WTC11 (cell line): ENCODE results near the gene KIF12. TPM values are rescaled to one million over a fixed set of nuclear protein-coding genes. Genes with fewer than 3 reads are reported as not detected.

ENCODE experiments used
- ATAC-seq: fragments of 200-7000 bp; cut with Tn5 transposase; 2 replicates; pipeline ENCODE4 v1.10.0; 2021; ENCODE audit warnings: mild to moderate bottlenecking, moderate library complexity
- CTCF ChIA-PET: fragments of 300-600 bp; sonication (Branson Sonifier 250); formaldehyde crosslinking; loops from one replicate; lab custom pipeline; 2021; ENCODE audit warnings: antibody characterized with exemption; lab: Charles Lee
- POLR2A ChIA-PET: fragments of 350-600 bp; sonication (Branson Sonifier 250); formaldehyde crosslinking; loops from one replicate; lab custom pipeline; 2021; ENCODE audit warnings: antibody characterized with exemption; lab: Charles Lee
- DNase-seq: peaks from one replicate; pipeline ENCODE4 v3.0.0; 2021; ENCODE audit warnings: low spot score
- H3K27ac Mint-ChIP-seq: 2 replicates; pipeline ENCODE4 v1.8.0; 2021; ENCODE audit warnings: mixed read lengths
- H3K27me3 Mint-ChIP-seq: 2 replicates; pipeline ENCODE4 v1.8.0; 2021; ENCODE audit warnings: low read depth, mild to moderate bottlenecking, moderate library complexity, mixed read lengths
- H3K36me3 Mint-ChIP-seq: 2 replicates; pipeline ENCODE4 v1.8.0; 2021; ENCODE audit warnings: mixed read lengths
- H3K4me1 Mint-ChIP-seq: 2 replicates; pipeline ENCODE4 v1.8.0; 2022; ENCODE audit warnings: mixed read lengths
- H3K4me3 Mint-ChIP-seq: 2 replicates; pipeline ENCODE4 v1.8.0; 2021; ENCODE audit warnings: mild to moderate bottlenecking, moderate library complexity, mixed read lengths
- H3K9me3 Mint-ChIP-seq: 2 replicates; pipeline ENCODE4 v1.8.0; 2021; ENCODE audit warnings: mixed read lengths
- ATF6 ChIP-seq: sonication (generic); formaldehyde crosslinking; IDR thresholded peaks from 2 replicates; pipeline ENCODE4 v1.8.1; 2023; ENCODE audit warnings: mild to moderate bottlenecking, missing genetic modification reagents
- CREB1 ChIP-seq: sonication (generic); formaldehyde crosslinking; IDR thresholded peaks from 2 replicates; pipeline ENCODE4 v1.8.0; 2023; ENCODE audit warnings: mild to moderate bottlenecking, missing genetic modification reagents
- ELF4 ChIP-seq: sonication (generic); formaldehyde crosslinking; IDR thresholded peaks from 2 replicates; pipeline ENCODE4 v1.8.1; 2022; ENCODE audit warnings: low read depth, mild to moderate bottlenecking, moderate library complexity, missing genetic modification reagents
- EMX1 ChIP-seq: fragments of 250-450 bp; sonication (Bioruptor Pico); IDR thresholded peaks from 2 replicates; pipeline ENCODE4 v1.8.0; 2021; ENCODE audit warnings: mild to moderate bottlenecking
- GTF2I ChIP-seq: fragments of 250-450 bp; sonication (Bioruptor Pico); conservative IDR thresholded peaks from 2 replicates; pipeline ENCODE4 v1.4.0; 2021; ENCODE audit warnings: mild to moderate bottlenecking
- JAZF1 ChIP-seq: fragments of 250-450 bp; sonication (Bioruptor Pico); IDR thresholded peaks from 2 replicates; pipeline ENCODE4 v1.9.0; 2021; ENCODE audit warnings: moderate library complexity, mild to moderate bottlenecking, inconsistent platforms
- MYBL2 ChIP-seq: sonication (generic); formaldehyde crosslinking; IDR thresholded peaks from 2 replicates; pipeline ENCODE4 v1.8.1; 2023; ENCODE audit warnings: mild to moderate bottlenecking, moderate library complexity, missing genetic modification reagents
- NR1H2 ChIP-seq: sonication (generic); formaldehyde crosslinking; IDR thresholded peaks from 2 replicates; pipeline ENCODE4 v1.9.0; 2021; ENCODE audit warnings: mild to moderate bottlenecking, moderate library complexity, missing genetic modification reagents
- OVOL2 ChIP-seq: fragments of 250-450 bp; sonication (Bioruptor Pico); IDR thresholded peaks from 2 replicates; pipeline ENCODE4 v1.9.0; 2021; ENCODE audit warnings: mild to moderate bottlenecking, borderline replicate concordance
- TEAD4 ChIP-seq: sonication (generic); formaldehyde crosslinking; IDR thresholded peaks from 2 replicates; pipeline ENCODE4 v1.8.0; 2022; ENCODE audit warnings: mild to moderate bottlenecking, missing genetic modification reagents
- ZNF281 ChIP-seq: sonication (generic); formaldehyde crosslinking; IDR thresholded peaks from 2 replicates; pipeline ENCODE4 v1.8.0; 2023; ENCODE audit warnings: mild to moderate bottlenecking, missing genetic modification reagents
- ZNF425 ChIP-seq: fragments of 250-450 bp; sonication (Bioruptor Pico); conservative IDR thresholded peaks from 2 replicates; pipeline ENCODE4 v1.9.0; 2021; ENCODE audit warnings: mild to moderate bottlenecking
- ZNF512 ChIP-seq: sonication (generic); formaldehyde crosslinking; IDR thresholded peaks from 2 replicates; pipeline ENCODE4 v1.8.1; 2022; ENCODE audit warnings: missing genetic modification reagents, borderline replicate concordance
- total RNA-seq: library from RNA; stranded (reverse); gene quantifications from 3 replicates; pipeline ENCODE4 v1.2.3, GENCODE V29; 2021

Gene KIF12
- total RNA-seq, 1 experiment from 2014 or later: 4.0 TPM

GRCh38 chr9:114061292-114061691, 37.8 kb downstream of the KIF12 start (continued):
- TF ChIP-seq ATF6 (CRISPR knock-in tag): no peak

- Mint-ChIP-seq H3K9me3 (no peaks in the 10 kb centered on the region), H3K4me3 (no peak overlapping the region), H3K27ac (no peak overlapping the region), H3K27me3 (no peaks in the 10 kb centered on the region; the same call in 1 of the 2 replicates), H3K4me1 (no peaks in the 10 kb centered on the region), H3K36me3 (no peaks in the 10 kb centered on the region)
- ATAC-seq: no peak
- no peak for TF ChIP-seq ZNF281 (CRISPR knock-in tag)
- TF ChIP-seq ZNF512: no peak
- TF ChIP-seq NR1H2: no peak
- no peak for TF ChIP-seq JAZF1 (CRISPR knock-in tag)
- no peak for TF ChIP-seq EMX1 (CRISPR knock-in tag)
- TF ChIP-seq GTF2I (CRISPR knock-in tag): no peak
- no peak for TF ChIP-seq ELF4 (CRISPR knock-in tag)
- no peak for TF ChIP-seq TEAD4 (CRISPR knock-in tag)
- CTCF ChIA-PET: no interaction called here
- no peak for DNase-seq
- POLR2A ChIA-PET: no interaction called here
Measured at GRCh38 chr9:114060711-114061110, 38.4 kb downstream of the KIF12 start.

GRCh38 chr9:114060070-114060469, 39.0 kb downstream of the KIF12 start:
- TF ChIP-seq CREB1 (CRISPR knock-in tag) (no peak), OVOL2 (CRISPR knock-in tag) (no peak)
- TF ChIP-seq, all 79 proteins: peak for 0
- H3K36me3 Mint-ChIP-seq: no peaks in the 10 kb centered on the region
- ChIA-PET CTCF (interaction anchor here (2.2 kb wide), 1 partner anchor 22 kb away, joined by 11 read pairs; no protein-coding TSS in a partner anchor), POLR2A (no interaction called here)
- H3K9me3 Mint-ChIP-seq: no peaks in the 10 kb centered on the region
- DNase-seq (no peak), ATAC-seq (no peak)
- H3K27ac Mint-ChIP-seq: no peak overlapping the region
- H3K4me1 Mint-ChIP-seq: 0 out of 2 replicates have a peak, but pooled peaks cover 3% of the 10 kb centered on the region
- no peaks in the 10 kb centered on the region; the same call in 1 of the 2 replicates for H3K27me3 Mint-ChIP-seq
- no peak overlapping the region for H3K4me3 Mint-ChIP-seq

GRCh38 chr9:114059047-114059803, 39.9 kb downstream of the KIF12 start:
- Mint-ChIP-seq H3K36me3 (no peaks in the 10 kb centered on the region), H3K9me3 (no peaks in the 10 kb centered on the region), H3K27ac (no peak overlapping the region), H3K4me1 (0 out of 2 replicates have a peak, but pooled peaks cover 3% of the 10 kb centered on the region), H3K27me3 (no peaks in the 10 kb centered on the region; the same call in 1 of the 2 replicates), H3K4me3 (no peak overlapping the region)
- DNase-seq (no peak), ATAC-seq (no peak)
- ChIA-PET CTCF (interaction anchor here (0.7 to 2.2 kb wide), 3 partner anchors 12 to 322 kb away, joined by 3 to 11 read pairs (median 6); no protein-coding TSS in a partner anchor), POLR2A (no interaction called here)
- TF ChIP-seq MYBL2 (CRISPR knock-in tag) (no peak), ZNF281 (CRISPR knock-in tag) (no peak), CREB1 (CRISPR knock-in tag) (no peak), ZNF512 (no peak), ZNF425 (CRISPR knock-in tag) (no peak)
